ENCODE data around the gene RAPGEF4.

GRCh38 chr2:173075056-173075780 is 339.6 kb downstream of the RAPGEF4 start:
- no peak for TF ChIP-seq CTCF (IDR thresholded peaks at IDR 0.05)
- no peak for TF ChIP-seq POLR2A (IDR thresholded peaks at IDR 0.05)

Data from tibial nerve (tissue), 3 donors.